H1 (cell line): Measurements from ENCODE around the gene ARL6IP4. TPM values are rescaled to one million over a fixed set of nuclear protein-coding genes. Genes with fewer than 3 reads are reported as not detected.

Source experiments
- BCL11A ChIP-seq, 2 experiments: IDR thresholded peaks; one replicate each; pipeline ENCODE4 v1.6.1; 2011; ENCODE audit warnings: low read depth in 2 of 2, low read length in 2 of 2, mild to moderate bottlenecking in 2 of 2
- CBX8 ChIP-seq: fragments of 300-800, 300-1000 bp; sonication (generic); IDR thresholded peaks from 2 replicates; pipeline ENCODE4 v1.7.1; 2016; ENCODE audit warnings: low read depth, low read length, borderline replicate concordance
- CHD2 ChIP-seq: IDR thresholded peaks from 2 replicates; pipeline ENCODE4 v1.6.1; 2012; ENCODE audit warnings: low read length, improper control_type of control experiment
- EGR1 ChIP-seq: IDR thresholded peaks from 2 replicates; pipeline ENCODE4 v1.6.1; 2011; ENCODE audit warnings: low read depth, low read length, borderline replicate concordance
- GABPA ChIP-seq: IDR thresholded peaks from 2 replicates; pipeline ENCODE4 v1.6.1; 2011; ENCODE audit warnings: mild to moderate bottlenecking, low read length, moderate library complexity, borderline replicate concordance; ENCODE audit not compliant: insufficient read depth
- HDAC6 ChIP-seq: IDR thresholded peaks from one replicate; pipeline ENCODE4 v1.7.1; 2012; ENCODE audit warnings: low read depth, mild to moderate bottlenecking, inconsistent platforms, low read length, moderate library complexity
- JUN ChIP-seq: IDR thresholded peaks from 2 replicates; pipeline ENCODE4 v1.6.1; 2011; ENCODE audit warnings: low read depth, mild to moderate bottlenecking, improper control_type of control experiment, low read length
- KDM1A ChIP-seq: fragments of 200-600, 300-600 bp; sonication (generic); IDR thresholded peaks from 2 replicates; pipeline ENCODE4 v1.7.1; 2016; ENCODE audit warnings: mild to moderate bottlenecking, low read length, borderline replicate concordance
- MAX ChIP-seq: IDR thresholded peaks from 2 replicates; pipeline ENCODE4 v1.6.1; 2012; ENCODE audit warnings: inconsistent platforms
- POU5F1 ChIP-seq: IDR thresholded peaks from 2 replicates; pipeline ENCODE4 v1.6.1; 2011; ENCODE audit warnings: low read depth, mild to moderate bottlenecking, low read length, moderate library complexity
- SP2 ChIP-seq: IDR thresholded peaks from 2 replicates; pipeline ENCODE4 v1.6.1; 2012; ENCODE audit warnings: mild to moderate bottlenecking, low read length, inconsistent platforms
- TCF12 ChIP-seq: IDR thresholded peaks from 2 replicates; pipeline ENCODE4 v1.6.1; 2011; ENCODE audit warnings: low read depth, mild to moderate bottlenecking, low read length
- polyA plus RNA-seq, 7 experiments: library from polyadenylated mRNA; depleted of rRNA in 3 of 7; stranded (reverse) in 5 of 7; unstranded in 2 of 7; fragments of >200 nt in 5 of 7; fragments of 200-250 nt in 2 of 7; gene quantifications; 1 replicate in 5 of 7; 2 replicates in 1 of 7; 4 replicates in 1 of 7; pipeline versions ENCODE4 v1.2.1 to v1.2.3, GENCODE V29; 2011 to 2013; ENCODE audit warnings: missing spikeins in 2 of 7, mixed read lengths in 2 of 7
- total RNA-seq: library from RNA; stranded (reverse); fragmentation: NEBNext Ultra II Directional; extraction: Animal tissue kit (Norgen Biotek cat#: 25700); gene quantifications from 2 replicates; pipeline ENCODE4 v1.2.1, GENCODE V29; 2021

ARL6IP4 gene
- total and polyA plus RNA-seq, 2 of the 8 experiments (the other 6 are each of a cell fraction or from before 2014, with no cell fraction given), result 76.4 to 109 TPM

GRCh38 chr12:122949816-122950675 lies 30.4 kb upstream of the ARL6IP4 start (continued):
- TF ChIP-seq GABPA (no peak), JUN (no peak), HDAC6 (no peak), EGR1 (no peak), SP2 (no peak), MAX (no peak), CBX8 (no peak), TCF12 (no peak), BCL11A (IDR thresholded peaks at IDR 0.05; ENCODE audit: low read depth in 2 of 2, low read length in 2 of 2) (no peak), KDM1A (no peak), CHD2 (no peak), POU5F1 (no peak)
